Measurements from ENCODE around the gene DNAAF5. TPM values are rescaled to one million over a fixed set of nuclear protein-coding genes. Genes with fewer than 3 reads are reported as not detected.
A peak's percentile ranks its signal among the peaks of the same experiment; 100 is the strongest.

DNAAF5 gene
- total and polyA plus RNA-seq, 2 donors (not counting 1 experiment from before 2014, with no cell fraction given), result 13.1 to 14.2 TPM

DNA sequence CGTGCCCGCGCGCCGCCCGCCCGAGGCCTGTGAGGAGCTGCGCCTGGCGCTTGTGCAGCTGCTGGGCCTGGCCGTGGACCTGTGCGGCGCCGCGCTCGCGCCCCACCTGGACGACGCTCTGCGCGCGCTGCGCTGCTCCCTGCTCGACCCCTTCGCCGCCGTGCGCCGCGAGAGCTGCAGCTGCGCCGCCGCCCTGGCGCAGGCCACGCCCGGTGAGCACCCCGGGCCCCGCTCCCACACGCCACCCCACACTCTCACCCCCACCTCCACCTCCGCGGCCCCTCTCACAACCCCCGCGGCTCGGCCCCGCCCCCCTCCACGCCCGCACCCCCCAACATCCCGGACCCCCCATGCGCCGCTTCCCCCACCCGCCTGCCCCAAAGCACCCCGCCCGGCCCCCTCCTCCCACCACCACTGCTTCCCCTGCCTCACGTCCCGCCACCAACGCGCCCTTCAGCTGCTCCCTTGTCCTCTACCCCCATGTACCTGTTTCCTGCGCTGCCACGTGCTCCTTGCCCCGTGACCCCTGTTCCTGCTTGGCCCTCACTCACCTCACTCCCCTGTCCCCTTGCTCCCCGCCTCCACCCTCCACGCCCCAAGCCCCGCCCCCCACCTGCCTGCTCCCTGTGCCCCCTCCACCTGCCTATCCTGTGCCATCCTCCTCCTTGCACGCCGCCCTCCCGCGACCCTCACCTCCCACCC is 756 bp downstream of the DNAAF5 start, which contains the start of gene PRKAR1B:
PRKAR1B (minus strand) TSS at position 178 of the 702 bp plus-strand sequence. CDS start 15,776 bp downstream, outside the sequence.
- no peaks in the 10 kb centered on the region for H4K20me1 ChIP-seq (ENCODE audit: control insufficient read depth, extremely low read depth, insufficient read depth, low read length)
- H3K4me1 ChIP-seq (ENCODE audit: control insufficient read depth, extremely low read depth, insufficient read depth, low read length), result peaks cover 11% of the 10 kb centered on the region
- H3K79me2 ChIP-seq (ENCODE audit: control insufficient read depth, insufficient read depth, low read length), result peaks cover 12% of the 10 kb centered on the region
- peak within 1 kb of the TSS; percentile 52 for H2AFZ ChIP-seq (ENCODE audit: low read length)
- H3K36me3 ChIP-seq (ENCODE audit: control insufficient read depth, insufficient read depth, low read length), result peaks cover 4% of the 10 kb centered on the region
- peak within 1 kb of the TSS; percentile 43 to 71 (median 65) for H3K4me3 ChIP-seq (replicated peaks in 1 of 4; ENCODE audit: control extremely low read depth in 1 of 4, insufficient read depth in 1 of 4, low read depth in 3 of 4, low read length in 4 of 4)
- peak within 1 kb of the TSS; percentile 69 for H3K9ac ChIP-seq (ENCODE audit: insufficient read depth, low read length)
- H3K4me2 ChIP-seq (ENCODE audit: extremely low read depth, insufficient read depth, low read length), result peak within 1 kb of the TSS; percentile 92
- no peaks in the 10 kb centered on the region for H3K9me3 ChIP-seq (ENCODE audit: control insufficient read depth, insufficient read depth, low read depth, low read length)
- no peaks in the 10 kb centered on the region for H3K27me3 ChIP-seq (ENCODE audit: control insufficient read depth, insufficient read depth, low read length)
- no peak for TF ChIP-seq EZH2 (IDR thresholded peaks at IDR 0.05; ENCODE audit: low read length, missing control alignments)
- TF ChIP-seq, protein P1, sequence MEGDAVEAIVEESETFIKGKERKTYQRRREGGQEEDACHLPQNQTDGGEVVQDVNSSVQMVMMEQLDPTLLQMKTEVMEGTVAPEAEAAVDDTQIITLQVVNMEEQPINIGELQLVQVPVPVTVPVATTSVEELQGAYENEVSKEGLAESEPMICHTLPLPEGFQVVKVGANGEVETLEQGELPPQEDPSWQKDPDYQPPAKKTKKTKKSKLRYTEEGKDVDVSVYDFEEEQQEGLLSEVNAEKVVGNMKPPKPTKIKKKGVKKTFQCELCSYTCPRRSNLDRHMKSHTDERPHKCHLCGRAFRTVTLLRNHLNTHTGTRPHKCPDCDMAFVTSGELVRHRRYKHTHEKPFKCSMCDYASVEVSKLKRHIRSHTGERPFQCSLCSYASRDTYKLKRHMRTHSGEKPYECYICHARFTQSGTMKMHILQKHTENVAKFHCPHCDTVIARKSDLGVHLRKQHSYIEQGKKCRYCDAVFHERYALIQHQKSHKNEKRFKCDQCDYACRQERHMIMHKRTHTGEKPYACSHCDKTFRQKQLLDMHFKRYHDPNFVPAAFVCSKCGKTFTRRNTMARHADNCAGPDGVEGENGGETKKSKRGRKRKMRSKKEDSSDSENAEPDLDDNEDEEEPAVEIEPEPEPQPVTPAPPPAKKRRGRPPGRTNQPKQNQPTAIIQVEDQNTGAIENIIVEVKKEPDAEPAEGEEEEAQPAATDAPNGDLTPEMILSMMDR (conservative IDR thresholded peaks at IDR 0.05 in 1 of 2, IDR thresholded peaks at IDR 0.05 in 1 of 2; ENCODE audit: low read depth in 1 of 2, low read length in 2 of 2), result no peak
- no peak for DNase-seq (ENCODE audit: low read depth in 2 of 2)
- H3K27ac ChIP-seq (ENCODE audit: insufficient read depth, low read length), result no peak within 1 kb of the TSS

DNA sequence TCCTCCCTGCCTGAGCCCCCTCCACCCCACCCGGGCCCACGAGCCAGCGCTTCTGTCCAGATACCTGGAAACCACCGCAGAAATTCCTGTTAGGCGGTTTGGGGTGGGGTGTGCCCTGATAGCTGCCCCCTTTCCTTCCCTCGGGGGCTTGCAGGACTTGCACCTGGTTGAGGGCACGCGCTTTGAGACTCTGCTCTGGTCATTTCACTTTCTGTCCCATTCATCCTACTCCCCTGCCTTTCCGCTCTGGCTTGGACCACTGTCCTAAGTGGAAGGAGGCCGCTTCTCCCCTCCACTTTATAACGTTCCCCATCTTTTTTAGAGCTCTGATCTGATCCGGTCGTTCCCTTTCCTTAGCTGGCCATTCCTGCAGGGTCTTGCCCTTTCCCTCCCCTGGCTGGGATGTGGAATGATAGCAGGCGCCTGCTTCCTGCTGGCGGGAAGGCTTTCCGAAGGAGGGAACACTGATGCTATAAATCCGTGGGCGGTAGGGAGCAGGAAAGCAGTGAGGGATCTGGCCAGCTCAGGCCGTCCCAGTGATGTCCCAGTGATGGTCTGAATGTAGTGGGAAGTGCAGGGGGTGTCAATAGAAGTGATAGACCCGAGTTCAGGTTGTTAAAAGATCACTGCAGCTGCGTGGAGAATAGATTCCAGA is 1.4 kb downstream of the DNAAF5 start:
- H3K4me2 ChIP-seq (ENCODE audit: extremely low read depth, insufficient read depth, low read length), result peak overlapping the region; percentile 90
- peaks cover 4% of the 10 kb centered on the region for H3K36me3 ChIP-seq (ENCODE audit: control insufficient read depth, insufficient read depth, low read length)
- TF ChIP-seq EZH2 (IDR thresholded peaks at IDR 0.05; ENCODE audit: low read length, missing control alignments), result no peak
- H3K79me2 ChIP-seq (ENCODE audit: control insufficient read depth, insufficient read depth, low read length), result peaks cover 14% of the 10 kb centered on the region
- no peaks in the 10 kb centered on the region for H3K9me3 ChIP-seq (ENCODE audit: control insufficient read depth, insufficient read depth, low read depth, low read length)
- peak overlapping the region; percentile 39 to 64 (median 46) for H3K4me3 ChIP-seq (replicated peaks in 1 of 4; ENCODE audit: control extremely low read depth in 1 of 4, insufficient read depth in 1 of 4, low read depth in 3 of 4, low read length in 4 of 4)
- H3K9ac ChIP-seq (ENCODE audit: insufficient read depth, low read length), result no peak overlapping the region
- no peak overlapping the region for H2AFZ ChIP-seq (ENCODE audit: low read length)
- H3K27me3 ChIP-seq (ENCODE audit: control insufficient read depth, insufficient read depth, low read length), result no peaks in the 10 kb centered on the region
- H4K20me1 ChIP-seq (ENCODE audit: control insufficient read depth, extremely low read depth, insufficient read depth, low read length), result no peaks in the 10 kb centered on the region
- H3K4me1 ChIP-seq (ENCODE audit: control insufficient read depth, extremely low read depth, insufficient read depth, low read length), result peaks cover 11% of the 10 kb centered on the region
- H3K27ac ChIP-seq (ENCODE audit: insufficient read depth, low read length), result no peak overlapping the region
- peak in 1 of 2 donors; percentile 40 for DNase-seq (ENCODE audit: low read depth in 2 of 2)

DNA sequence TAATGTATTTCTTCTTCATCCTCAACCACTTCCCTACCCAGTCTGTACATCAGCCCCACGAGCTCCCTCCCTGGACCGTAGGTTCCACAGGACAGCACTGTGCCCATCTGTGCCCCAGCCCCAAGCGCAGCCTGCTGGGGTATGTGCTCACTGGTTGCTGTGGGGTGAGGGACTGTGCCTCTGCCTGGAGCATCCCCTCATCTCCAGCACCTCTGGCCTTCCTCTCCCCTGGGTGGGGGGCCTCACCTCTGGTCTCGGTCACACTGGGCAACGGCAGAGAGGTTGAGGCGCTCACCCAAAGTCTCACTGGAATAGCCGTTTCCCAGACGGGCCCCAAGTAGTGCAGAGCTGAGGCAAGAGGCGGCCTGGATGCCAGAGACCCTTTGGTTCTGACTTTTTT is 2.1 kb downstream of the DNAAF5 start:
- Histone ChIP-seq H3K9me3 (ENCODE audit: control insufficient read depth, insufficient read depth, low read depth, low read length) (no peaks in the 10 kb centered on the region), H2AFZ (ENCODE audit: low read length) (no peak overlapping the region), H3K27me3 (ENCODE audit: control insufficient read depth, insufficient read depth, low read length) (no peaks in the 10 kb centered on the region), H4K20me1 (ENCODE audit: control insufficient read depth, extremely low read depth, insufficient read depth, low read length) (no peaks in the 10 kb centered on the region), H3K36me3 (ENCODE audit: control insufficient read depth, insufficient read depth, low read length) (peaks cover 4% of the 10 kb centered on the region), H3K27ac (ENCODE audit: insufficient read depth, low read length) (no peak overlapping the region), H3K79me2 (ENCODE audit: control insufficient read depth, insufficient read depth, low read length) (peaks cover 14% of the 10 kb centered on the region), H3K4me1 (ENCODE audit: control insufficient read depth, extremely low read depth, insufficient read depth, low read length) (peaks cover 11% of the 10 kb centered on the region), H3K9ac (ENCODE audit: insufficient read depth, low read length) (no peak overlapping the region), H3K4me2 (ENCODE audit: extremely low read depth, insufficient read depth, low read length) (no peak overlapping the region), H3K4me3 (replicated peaks in 1 of 4; ENCODE audit: control extremely low read depth in 1 of 4, insufficient read depth in 1 of 4, low read depth in 3 of 4, low read length in 4 of 4) (peak overlapping the region in 2 of 4 experiments; percentile 49 to 64)
- no peak for DNase-seq (ENCODE audit: low read depth in 2 of 2)
- TF ChIP-seq, protein P1 (conservative IDR thresholded peaks at IDR 0.05 in 1 of 2, IDR thresholded peaks at IDR 0.05 in 1 of 2; ENCODE audit: low read depth in 1 of 2, low read length in 2 of 2), result no peak
- no peak for TF ChIP-seq EZH2 (IDR thresholded peaks at IDR 0.05; ENCODE audit: low read length, missing control alignments)

Data from fibroblast of lung (primary cell).